DMS 273 treated with DMSO at 0.1 percent for 48 hours (cell line): ENCODE results near the gene NPTN.
"Not testable (repeated sequence)": the region's sequence is repeated elsewhere in the genome, so short reads cannot be mapped to it uniquely, and the experiment has no call there.

Experiments used
- DNase-seq: peaks from one replicate; lab custom pipeline; 2025; lab: John Stamatoyannopoulos, UW

The NPTN gene

DNA sequence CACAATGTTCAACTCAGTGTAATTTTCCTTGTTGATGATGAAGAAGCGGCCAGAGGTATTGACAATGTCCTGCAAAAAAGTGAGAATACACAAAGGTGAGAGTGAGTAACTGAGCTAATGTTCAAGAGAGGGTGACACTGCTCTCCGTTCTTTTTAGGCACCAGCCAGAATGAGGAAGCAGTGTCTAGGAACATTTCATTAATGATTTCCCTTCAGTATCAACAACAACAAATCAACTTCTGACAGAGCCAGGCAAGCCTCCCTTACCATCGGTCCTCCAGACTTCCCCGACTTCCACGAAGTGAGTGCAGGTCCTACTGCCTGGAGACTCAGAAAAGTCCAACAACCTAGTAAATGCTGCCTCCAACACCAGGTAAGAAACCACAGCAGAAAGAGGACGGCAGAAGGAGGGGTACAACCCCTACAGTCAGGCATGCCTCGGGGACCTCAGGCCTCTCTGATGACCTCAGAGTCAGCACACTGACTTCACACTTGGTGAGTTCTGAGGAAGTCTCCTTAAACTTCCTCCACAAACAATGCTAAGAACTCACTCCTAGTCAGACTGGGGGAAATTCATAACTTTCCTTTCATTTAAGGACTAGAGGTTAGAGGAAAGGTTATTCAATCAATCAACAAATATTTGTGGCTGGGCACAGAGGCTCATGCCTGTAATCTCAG, 62.7 kb downstream of the NPTN start:
- DNase-seq: no peak

DNA sequence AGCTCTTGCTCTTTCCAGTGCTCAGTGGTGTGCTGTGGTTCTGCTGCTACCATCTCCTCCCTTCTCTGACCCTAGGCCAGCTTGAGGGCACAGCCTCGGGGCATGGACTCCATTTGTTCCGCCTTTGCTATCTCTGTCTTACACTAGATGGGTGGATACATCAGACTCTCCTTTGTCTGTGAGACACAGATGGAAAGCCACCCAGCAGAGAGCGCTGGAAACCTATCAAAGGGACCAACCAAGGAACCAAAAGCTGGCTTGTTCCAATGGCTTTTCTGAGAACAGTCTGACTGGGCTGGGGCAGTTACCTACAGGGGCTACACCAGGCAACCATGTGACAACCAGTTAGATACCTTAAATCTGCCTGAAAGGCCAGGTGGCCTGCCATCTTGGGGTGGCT, 63.8 kb downstream of the NPTN start:
- no peak for DNase-seq

DNA sequence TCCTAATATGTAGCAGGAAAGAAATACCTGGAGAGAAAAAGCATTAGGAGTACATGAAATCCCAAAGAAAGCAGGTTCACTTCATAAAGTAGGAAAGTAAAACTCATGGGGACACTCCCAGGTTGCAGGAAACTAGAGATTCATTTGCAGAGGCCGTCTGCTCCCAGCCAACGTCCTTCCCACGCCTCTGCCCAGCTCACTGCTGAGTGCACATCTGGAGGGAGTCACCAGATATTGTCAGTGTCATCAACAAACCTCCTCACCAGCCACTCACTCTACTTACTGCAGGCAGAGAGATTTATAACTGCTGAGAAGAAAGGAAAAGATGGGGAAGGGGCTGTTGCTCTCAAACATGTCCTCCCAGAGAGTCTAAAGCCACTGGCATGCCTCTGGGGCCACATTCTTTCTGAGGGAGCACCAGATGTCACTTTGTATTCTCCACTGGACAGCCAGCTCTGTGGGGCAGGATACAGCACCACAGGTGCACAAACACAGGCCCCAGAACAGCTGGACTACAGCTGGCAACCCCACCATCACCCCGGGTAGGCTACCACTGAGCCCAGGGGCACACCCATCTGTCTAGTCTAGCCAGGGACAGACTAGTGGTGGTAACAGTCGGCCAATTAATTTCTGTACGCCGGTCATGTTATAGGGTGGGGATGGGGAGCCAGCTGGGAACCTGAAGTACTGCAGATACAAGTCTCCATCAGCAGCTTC, 64.5 kb downstream of the NPTN start:
- DNase-seq: no peak

DNA sequence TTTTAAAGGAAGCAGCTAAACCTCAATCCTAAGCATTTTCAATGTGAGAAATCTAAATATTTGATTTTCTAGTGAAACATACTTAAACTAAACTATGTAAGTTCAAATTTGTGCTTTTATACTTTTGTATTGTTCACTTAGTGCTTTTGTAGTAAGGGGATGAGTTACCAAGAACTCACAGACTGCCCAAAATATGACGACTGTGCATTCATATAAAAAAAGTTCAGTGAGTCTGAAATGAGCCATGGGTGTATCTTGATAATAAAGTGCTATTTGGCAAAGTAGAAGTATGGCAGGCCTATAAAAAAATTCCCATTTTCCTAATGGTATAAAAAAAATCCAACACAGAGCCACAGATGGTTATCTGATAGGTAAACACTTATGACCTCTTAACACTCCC, 66.2 kb downstream of the NPTN start:
- no peak for DNase-seq

DNA sequence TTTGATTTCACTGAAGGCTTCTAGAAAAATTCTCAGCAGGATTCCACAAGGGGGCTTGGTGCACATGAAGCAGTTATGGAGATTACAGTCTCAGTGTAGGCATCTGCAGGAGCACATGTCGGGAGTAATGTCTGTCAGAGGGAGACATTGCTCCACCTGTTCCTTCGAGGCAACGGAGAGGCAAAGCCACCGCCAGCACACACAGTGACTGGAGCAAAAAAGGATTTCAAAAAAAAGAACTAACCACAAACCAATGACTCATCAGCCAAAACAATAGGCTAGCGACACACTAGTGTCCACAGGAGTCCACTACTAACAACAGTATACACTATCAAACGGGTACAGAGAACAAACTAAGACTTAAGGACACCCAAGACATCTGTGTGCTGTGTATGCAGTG, 68.9 kb downstream of the NPTN start:
- DNase-seq: no peak

DNA sequence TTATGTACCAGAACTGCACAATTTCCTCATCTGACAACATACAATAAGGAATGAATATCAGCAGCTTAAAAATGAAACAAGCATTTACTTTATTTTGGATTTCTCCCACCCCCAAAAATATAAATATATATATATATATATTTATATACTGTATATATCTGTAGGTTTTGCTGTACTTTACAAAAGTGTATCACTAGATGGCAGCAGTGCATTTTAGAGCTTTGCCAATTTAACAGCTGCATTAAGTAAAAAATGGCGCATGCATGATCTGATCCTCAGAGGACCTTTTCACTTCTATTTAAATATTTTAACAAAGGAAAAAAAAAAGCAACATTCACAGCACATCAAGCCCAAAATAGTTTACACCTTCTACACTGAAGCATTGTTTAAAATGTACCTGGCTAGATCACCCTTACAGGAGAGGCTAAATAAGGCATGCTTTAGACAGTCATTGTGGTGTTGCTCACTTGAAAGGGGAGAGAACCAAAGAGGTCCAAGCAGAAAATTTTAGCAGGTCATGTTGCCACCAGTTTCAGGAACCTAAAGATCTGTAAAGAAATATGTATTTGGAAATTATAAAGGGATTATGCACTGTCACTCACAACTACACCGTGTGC, 72.6 kb downstream of the NPTN start:
- DNase-seq: peak; percentile 6

DNA sequence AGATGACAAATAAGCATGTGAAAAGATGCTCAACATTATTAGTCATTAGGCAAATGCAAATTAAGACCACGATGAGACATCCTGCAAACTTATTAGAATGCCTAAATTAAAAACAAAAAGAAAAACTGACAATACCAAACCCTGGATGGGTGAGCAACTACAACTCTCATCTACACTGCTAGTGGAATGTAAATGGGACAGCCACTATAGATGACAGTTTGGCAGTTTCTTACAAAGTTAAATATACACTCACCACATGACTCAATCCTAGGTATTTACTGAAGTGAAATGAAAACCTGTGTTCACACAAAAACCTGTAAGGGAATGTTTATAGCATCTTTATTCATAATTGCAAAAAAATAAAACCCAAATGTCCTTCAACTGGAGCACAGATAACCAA, 74.7 kb downstream of the NPTN start:
- no peak for DNase-seq

DNA sequence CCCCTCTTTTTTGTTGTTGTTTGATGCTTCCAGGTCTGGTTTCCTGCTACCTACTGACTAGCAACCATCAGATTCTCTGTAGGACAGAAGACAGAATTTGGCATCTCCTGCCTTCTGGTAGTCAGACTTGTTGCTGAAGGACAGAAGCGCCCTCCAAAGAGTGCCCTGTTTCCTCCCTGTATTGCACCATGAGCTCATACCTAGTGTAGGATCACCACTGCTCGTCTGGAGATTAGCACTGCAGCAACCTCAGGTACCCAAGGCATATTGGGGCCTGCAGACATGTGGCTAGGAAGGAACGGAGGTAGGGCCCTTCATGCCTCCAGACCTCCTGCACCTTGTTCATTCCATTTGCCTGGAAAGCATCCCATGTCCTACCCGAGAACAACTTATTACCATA, 78.1 kb downstream of the NPTN start:
- DNase-seq: no peak

DNA sequence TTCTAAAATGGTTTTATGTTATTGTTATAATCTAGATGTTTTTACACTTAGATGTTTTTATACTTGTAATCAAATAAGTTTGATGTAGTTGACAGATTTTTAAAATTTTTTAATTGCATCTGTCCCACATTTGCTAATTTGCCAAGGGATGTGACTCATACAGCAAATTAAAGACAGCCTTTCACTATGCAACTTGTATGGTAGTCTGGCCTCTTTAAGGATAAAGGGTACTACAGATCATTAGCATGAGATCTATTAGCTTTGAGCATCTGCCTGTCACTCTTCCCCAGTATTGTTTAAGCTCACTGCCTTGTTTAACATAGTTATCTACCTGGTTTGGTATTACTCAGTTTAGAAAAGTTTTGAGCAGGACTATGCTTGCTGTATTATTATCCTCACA, 83.0 kb downstream of the NPTN start:
- DNase-seq: no peak

DNA sequence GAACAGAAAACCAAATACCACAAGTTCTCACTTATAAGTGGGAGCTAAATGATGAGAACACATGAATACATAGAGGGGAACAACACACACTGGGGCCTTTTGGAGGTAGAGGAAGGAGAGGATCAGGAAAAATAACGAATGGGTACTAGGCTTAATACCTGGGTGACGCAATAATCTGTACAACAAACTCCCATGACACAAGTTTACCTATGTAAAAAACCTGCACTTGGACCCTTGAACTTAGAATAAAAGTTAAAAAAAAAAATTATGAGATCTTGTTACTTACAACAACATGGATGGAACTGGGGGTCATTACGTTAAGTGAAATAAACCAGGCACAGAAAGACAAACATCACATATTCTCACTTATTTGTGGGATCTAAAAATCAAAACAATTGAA, 84.3 kb downstream of the NPTN start:
- not testable (repeated sequence) for DNase-seq

DNA sequence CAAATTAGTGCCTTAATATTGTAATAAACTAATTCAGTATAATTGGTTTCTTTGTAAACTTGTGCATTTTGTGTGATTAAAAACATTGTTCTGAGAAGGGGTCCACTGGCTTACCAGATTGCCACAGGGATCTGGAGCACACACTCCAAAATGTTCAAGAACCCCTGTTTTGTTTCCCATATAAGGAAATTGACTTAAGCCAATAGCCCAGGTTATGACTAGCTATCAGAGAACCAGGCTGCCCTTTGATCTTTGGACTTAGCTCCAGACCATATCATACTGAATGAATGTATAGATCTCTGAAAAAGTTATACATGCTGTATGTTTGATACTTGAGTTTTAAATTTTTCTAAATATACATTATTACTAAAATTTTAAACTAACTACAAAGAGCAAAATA, 91.7 kb downstream of the NPTN start:
- DNase-seq: no peak

DNA sequence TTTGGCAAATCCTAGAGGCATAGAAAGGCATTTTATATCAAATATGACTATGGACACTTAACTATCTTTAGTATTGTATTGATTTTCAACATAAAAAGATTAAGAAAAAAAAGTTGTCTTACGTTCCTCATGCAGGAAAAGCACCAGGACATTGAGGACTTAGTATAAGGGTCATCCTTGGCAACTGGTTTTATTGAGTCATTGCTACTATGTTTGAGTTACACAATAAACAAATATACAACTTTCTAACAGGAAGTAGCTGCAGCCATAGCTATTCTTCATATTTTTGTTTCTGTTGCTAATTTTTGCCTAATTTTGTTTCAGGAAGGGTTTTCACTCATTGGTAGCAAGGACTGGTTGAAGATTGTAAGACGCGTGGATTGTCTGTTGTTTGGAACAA, 93.0 kb downstream of the NPTN start:
- no peak for DNase-seq

DNA sequence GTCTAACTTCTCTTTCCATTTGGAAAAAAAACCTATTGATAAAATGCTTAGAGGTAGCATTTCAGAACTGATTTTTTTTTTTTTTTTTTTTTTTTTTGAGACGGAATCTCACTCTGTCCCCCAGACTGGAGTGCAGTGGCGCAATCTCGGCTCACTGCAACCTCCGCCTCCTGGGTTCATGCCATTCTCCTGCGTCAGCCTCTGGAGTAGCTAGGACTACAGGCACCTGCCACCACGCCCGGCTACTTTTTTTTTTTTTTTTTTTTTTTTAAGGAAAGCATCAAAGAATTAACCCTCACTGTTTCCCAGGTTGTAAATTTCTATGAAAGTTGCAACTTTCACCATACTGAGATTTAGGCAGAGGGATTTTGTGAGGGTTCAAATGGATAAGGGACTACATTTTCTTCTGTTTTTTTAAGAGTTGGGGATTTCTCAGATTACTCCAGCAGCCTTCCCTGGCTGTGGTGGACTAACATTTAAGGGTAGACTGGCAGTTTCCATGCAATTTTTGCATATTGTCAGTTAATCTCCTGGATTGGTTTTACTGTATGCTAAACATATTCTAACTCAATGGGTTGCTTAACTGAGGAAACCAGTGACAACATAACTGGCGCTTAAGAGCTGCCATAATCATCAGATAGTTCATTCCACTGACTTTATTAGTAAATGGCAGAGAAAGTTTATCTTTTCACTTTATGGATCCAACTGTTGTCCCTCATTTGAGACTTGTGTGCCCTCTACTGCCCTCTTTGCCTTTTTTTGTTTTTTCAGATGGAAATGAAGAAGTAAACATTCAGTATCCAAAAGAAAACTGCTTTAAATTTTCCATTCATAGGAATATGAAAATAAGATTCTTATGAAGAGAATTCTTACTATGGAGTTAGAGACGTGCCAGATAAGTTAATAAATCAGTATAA, 93.7 kb downstream of the NPTN start:
- no peak for DNase-seq

DNA sequence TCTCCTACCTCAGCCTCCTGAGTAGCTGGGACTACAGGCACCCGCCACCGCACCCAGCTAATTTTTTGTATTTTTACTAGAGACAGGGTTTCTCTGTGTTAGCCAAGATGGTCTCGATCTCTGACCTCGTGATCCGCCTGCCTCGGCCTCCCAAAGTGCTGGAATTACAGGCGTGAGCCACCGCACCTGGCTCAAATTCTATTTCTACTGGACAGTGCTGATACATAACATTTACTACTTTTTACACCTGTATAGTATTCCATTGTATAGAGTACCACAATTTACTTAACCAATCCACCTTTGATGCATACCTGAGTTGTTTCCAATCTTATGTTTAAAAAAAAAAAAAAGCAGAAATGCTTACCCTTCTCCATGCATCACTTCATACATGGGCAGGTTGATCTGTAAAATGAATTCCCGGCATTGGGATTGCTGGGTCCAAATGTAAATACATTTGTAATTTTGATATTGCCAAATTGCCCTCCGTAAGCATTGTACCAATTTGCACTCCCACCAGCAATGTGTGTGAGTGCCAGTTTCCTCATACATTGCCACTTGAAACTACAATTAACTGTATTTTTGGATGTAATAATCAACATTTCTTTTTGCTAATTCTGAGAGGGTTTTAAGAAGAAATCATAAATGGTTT, 94.5 kb downstream of the NPTN start:
- no peak for DNase-seq

DNA sequence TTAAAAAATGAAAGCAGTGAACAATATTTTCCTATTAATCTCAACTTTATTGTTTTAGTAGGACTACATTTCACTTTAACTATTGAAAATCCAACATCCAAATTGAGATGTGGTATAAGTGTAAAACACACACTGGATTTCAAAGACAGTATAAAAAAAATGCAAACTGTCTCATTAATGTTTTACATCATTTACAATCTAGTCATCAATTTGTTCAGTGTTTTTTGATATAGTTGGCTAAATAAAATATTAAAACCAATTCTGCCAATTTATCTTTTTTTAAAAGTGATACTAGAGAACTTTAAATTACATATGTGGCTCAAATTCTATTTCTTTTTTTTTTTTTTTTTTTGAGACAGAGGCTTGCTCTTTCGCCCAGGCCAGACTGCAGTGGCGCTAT, 95.1 kb downstream of the NPTN start:
- no peak for DNase-seq

DNA sequence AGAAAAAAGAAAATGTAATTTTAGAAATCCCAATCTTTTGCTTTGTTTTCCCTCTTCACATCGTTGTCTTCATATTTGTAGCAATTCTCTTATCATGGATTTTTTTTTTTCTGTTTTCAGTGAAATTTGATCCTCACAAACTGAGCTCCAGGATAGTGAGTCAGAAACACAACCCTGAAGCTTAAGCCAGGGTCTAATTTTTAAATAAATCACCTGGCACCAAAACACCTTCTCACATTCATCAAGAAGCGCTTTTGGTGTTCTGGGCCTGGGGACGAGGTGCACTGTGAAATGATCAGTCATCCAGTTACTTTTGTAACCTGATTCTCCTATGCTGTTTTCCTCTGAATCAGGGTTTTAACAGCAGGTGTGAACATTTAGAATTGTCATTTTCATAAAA, 102.5 kb downstream of the NPTN start:
- DNase-seq: no peak

DNA sequence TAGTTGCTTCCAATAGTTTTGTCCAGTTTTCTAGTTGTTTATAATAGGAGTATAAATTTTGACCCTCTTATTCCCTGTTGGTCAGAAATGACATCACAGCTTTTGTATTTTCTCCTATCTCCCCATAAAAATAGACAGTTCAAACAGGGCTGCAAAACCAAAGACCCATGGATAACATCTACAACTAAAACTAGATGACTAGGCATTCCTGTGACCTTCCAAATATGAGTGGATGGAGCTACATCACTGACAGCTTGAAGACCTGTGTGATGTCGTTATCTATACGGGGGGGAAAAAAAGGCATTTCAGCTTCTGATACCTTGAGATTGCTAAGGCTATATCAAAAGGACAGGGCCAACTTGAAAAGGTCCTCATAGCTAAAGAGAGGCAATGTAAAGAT, 105.6 kb downstream of the NPTN start:
- DNase-seq: no peak

DNA sequence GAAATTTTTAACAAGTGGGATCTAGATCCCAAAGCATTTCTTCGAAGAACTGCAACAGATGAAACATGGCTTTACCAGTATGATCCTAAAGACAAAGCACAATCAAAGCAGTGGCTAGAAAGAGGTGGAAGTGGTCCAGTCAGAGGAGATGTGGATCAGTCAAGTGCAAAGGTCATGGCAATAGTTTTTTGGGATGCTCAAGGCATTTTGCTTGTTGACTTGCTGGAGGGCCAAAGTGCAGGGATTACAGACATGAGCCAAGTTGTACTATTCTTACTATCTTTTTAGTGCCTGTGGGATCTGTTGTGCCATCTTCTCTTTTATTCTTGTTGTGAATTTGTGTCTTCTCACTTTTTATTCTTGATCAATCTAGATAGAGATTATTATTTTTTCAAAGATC, 108.3 kb downstream of the NPTN start:
- no peak for DNase-seq

DNA sequence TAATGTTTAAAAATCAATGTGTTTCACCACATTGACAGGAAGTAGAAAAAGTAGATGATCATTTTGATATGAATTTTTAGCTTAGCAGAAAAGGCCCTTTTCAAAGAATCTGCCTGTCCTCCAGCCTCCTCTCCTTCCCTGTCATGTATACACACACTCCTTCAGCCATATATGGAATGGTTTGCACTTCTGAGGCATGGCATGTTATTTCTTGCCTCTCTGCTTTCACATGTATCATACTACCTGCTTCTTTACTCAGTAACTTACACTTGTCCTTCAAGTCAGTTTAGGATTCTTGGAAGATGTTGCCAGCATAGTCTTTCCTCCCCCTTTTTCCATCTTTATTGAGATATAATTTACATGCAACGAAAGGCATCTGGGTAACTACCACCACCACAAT, 111.2 kb downstream of the NPTN start:
- no peak for DNase-seq

DNA sequence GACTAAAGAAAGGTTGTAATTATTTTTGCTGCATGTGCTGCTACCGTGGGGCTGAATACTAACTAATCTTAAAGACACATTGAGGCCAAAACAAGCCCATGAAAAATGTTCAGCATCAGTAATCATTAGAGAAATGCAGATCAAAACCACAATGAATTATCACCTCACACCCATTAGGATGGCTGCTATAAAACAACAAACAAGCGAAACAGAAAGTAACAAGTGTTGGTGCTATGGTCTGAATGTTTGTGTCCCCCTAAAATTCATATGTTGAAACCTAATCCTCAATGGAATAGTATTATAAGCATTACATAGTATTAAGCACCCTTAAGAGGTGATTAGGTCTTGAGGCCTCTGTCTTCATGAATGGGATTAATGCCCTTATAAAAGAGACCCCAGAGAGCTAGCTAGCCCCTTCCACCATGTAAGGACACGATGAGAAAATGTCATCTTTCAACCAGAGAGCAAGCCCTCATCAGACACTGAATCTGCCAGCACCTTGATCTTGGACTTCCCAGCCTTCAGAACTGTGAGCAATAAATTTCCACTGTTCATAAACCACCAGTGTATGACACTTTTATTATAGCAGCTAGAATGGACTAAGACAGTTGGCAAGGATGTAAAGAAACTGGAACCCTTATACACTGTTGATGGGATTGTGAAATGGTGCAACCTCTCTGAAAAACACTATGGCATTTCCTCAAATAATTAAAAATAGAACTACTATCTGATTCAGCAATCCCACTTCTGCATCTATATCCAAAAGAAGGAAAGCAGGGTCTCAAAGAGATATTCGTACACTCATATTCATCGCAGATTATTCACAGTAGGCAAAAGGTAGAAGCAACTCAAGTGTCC, 114.1 kb downstream of the NPTN start:
- DNase-seq: no peak
